HepG2 (cell line): ENCODE data around the gene MYOF. TPM values are rescaled to one million over a fixed set of nuclear protein-coding genes. Genes with fewer than 3 reads are reported as not detected.

ENCODE experiments used
- ATAC-seq: fragments of 200-7000 bp; cut with Tn5 transposase; 3 replicates; pipeline ENCODE4 v1.9.1; 2020; ENCODE audit warnings: mild to moderate bottlenecking, moderate library complexity
- Bru-seq: library from RNA; stranded (reverse); fragments of 400-500 nt; gene quantifications from one replicate; lab custom pipeline; 2021; lab: Mats Ljungman, UMichigan
- BruChase-seq, 2 experiments: library from RNA; stranded (reverse); fragments of 400-500 nt; gene quantifications; one replicate each; lab custom pipeline; 2021; lab: Mats Ljungman, UMichigan
- BruUV-seq: library from RNA; stranded (reverse); fragments of 400-500 nt; replicated peaks from 2 replicates; lab custom pipeline; 2021; lab: Mats Ljungman, UMichigan
- CTCF ChIA-PET: fragments of 300-600 bp; formaldehyde crosslinking; extraction: SDS; loops from one replicate; lab custom pipeline; 2021; ENCODE audit warnings: low total read pairs, inconsistent platforms, low intra/inter-chr PET ratio; lab: Yijun Ruan, JAX
- POLR2A ChIA-PET: fragments of 350-600 bp; sonication (Branson Sonifier 250); formaldehyde crosslinking; loops from one replicate; lab custom pipeline; 2020; ENCODE audit warnings: antibody characterized with exemption, inconsistent platforms; lab: Yijun Ruan, JAX
- DNase-seq: peaks from one replicate; pipeline ENCODE4 v3.0.0-alpha.2; 2015; ENCODE audit warnings: low spot score
- FAIRE-seq: peaks from 3 replicates; lab custom pipeline; 2011; peaks lifted over from hg19 to GRCh38; lab: Jason Lieb, UNC
- H2AFZ ChIP-seq: one replicate; pipeline ENCODE4 v1.6.1; 2011; ENCODE audit warnings: low read length, inconsistent platforms
- H3K27ac ChIP-seq: fragments of 300-600 bp; 3 replicates; pipeline ENCODE4 v1.8.0; 2011; ENCODE audit warnings: mixed run types, mild to moderate bottlenecking, mixed read lengths, low read length, inconsistent platforms; ENCODE audit not compliant: insufficient read depth; ENCODE audit errors: extremely low read length
- H3K27me3 ChIP-seq, 2 experiments: fragments of 200-600 bp in 1 of 2; 2 replicates in 1 of 2; 3 replicates in 1 of 2; pipeline versions ENCODE4 v1.6.0 to v1.8.0; 2011; ENCODE audit warnings: low read length in 2 of 2, mild to moderate bottlenecking in 2 of 2, moderate library complexity in 2 of 2, inconsistent platforms in 1 of 2; ENCODE audit not compliant: insufficient read depth in 2 of 2, control insufficient read depth in 1 of 2
- H3K36me3 ChIP-seq, 2 experiments: fragments of 200-600 bp in 1 of 2; replicated peaks in 1 of 2; 2 replicates in 1 of 2; 3 replicates in 1 of 2; pipeline versions ENCODE4 v1.5.1 to v1.8.0; 2011; ENCODE audit warnings: low read length in 2 of 2, inconsistent platforms in 1 of 2; ENCODE audit not compliant: insufficient read depth in 2 of 2, control insufficient read depth in 1 of 2
- H3K4me1 ChIP-seq: 2 replicates; pipeline ENCODE4 v1.5.1; 2012; ENCODE audit warnings: low read length, inconsistent platforms; ENCODE audit not compliant: insufficient read depth
- H3K4me2 ChIP-seq: 2 replicates; pipeline ENCODE4 v1.6.0; 2011; ENCODE audit warnings: low read depth, low read length, inconsistent platforms
- H3K4me3 ChIP-seq, 3 experiments: fragments of 200-600 bp in 1 of 3; sonication (generic), shearing (Covaris generic) in 1 of 3; replicated peaks in 1 of 3; 2 replicates each; pipeline ENCODE4 v1.5.1; 2011 to 2016; ENCODE audit warnings: low read length in 3 of 3, inconsistent platforms in 2 of 3, low read depth in 2 of 3, mild to moderate bottlenecking in 2 of 3, control low read depth in 1 of 3, mixed read lengths in 1 of 3; ENCODE audit not compliant: insufficient read depth in 1 of 3
- H3K79me2 ChIP-seq: one replicate; pipeline ENCODE4 v1.6.1; 2011; ENCODE audit warnings: low read length, inconsistent platforms; ENCODE audit not compliant: insufficient read depth
- H3K9ac ChIP-seq: 2 replicates; pipeline ENCODE4 v1.6.0; 2011; ENCODE audit warnings: mild to moderate bottlenecking, low read depth, low read length, inconsistent platforms; ENCODE audit not compliant: insufficient read depth
- H3K9me3 ChIP-seq: 2 replicates; pipeline ENCODE4 v1.5.1; 2012; ENCODE audit warnings: mild to moderate bottlenecking, low read length
- H4K20me1 ChIP-seq: 2 replicates; pipeline ENCODE4 v1.6.0; 2011; ENCODE audit warnings: inconsistent platforms, mild to moderate bottlenecking, low read length, moderate library complexity; ENCODE audit not compliant: insufficient read depth
- ELF1 ChIP-seq: sonication (generic); formaldehyde crosslinking; IDR thresholded peaks from 2 replicates; pipeline ENCODE4 v1.4.0; 2020; ENCODE audit warnings: missing genetic modification reagents
- FOXA3 ChIP-seq: IDR thresholded peaks from 2 replicates; pipeline ENCODE4 v1.6.1; 2016; ENCODE audit warnings: missing genetic modification reagents, missing compliant biosample characterization
- MAFF ChIP-seq: IDR thresholded peaks from 2 replicates; pipeline ENCODE4 v1.6.1; 2011; ENCODE audit warnings: low read depth, low read length, improper control_type of control experiment
- RAD21 ChIP-seq: fragments of 450-650 bp; formaldehyde crosslinking; IDR thresholded peaks from 2 replicates; pipeline ENCODE4 v1.5.0; 2020; ENCODE audit warnings: mild to moderate bottlenecking
- SAP130 ChIP-seq: IDR thresholded peaks from 2 replicates; pipeline ENCODE4 v1.6.1; 2016; ENCODE audit warnings: low read depth
- SMC3 ChIP-seq: IDR thresholded peaks from 2 replicates; pipeline ENCODE4 v1.6.1; 2011; ENCODE audit warnings: low read length, improper control_type of control experiment
- STAG1 ChIP-seq: sonication (generic); formaldehyde crosslinking; IDR thresholded peaks from 2 replicates; pipeline ENCODE4 v1.4.0; 2020; ENCODE audit warnings: missing genetic modification reagents
- ZFP36 ChIP-seq: fragments of 150-350 bp; IDR thresholded peaks from 2 replicates; pipeline ENCODE4 v1.6.1; 2018; ENCODE audit warnings: borderline replicate concordance, low read length, low read depth; ENCODE audit not compliant: partially characterized antibody
- ZSCAN29 ChIP-seq: sonication (generic); formaldehyde crosslinking; conservative IDR thresholded peaks from 2 replicates; pipeline ENCODE4 v1.4.0; 2020; ENCODE audit warnings: mild to moderate bottlenecking, missing genetic modification reagents
- WGBS: methylation state at CpG from one replicate; pipeline ENCODE4 v1.1.6; 2017; ENCODE audit warnings: low lambda C conversion rate; 5-methylcytosine and 5-hydroxymethylcytosine counted together
- in situ Hi-C: cut with HindIII; loops from 2 replicates; pipeline ENCODE4 v1.10.0; 2017; ENCODE audit warnings: low pct_unique_long_range_greater_than_20kb; ENCODE audit not compliant: extremely low pct_ligation_motif_present
- intact Hi-C: fragments of 100-400 bp; cut with micrococcal nuclease; formaldehyde crosslinking; loops from one replicate; pipeline ENCODE4 v1.10.0; 2022; ENCODE audit not compliant: unreplicated experiment
- long read RNA-seq, 2 experiments: library from RNA in 1 of 2; library from polyadenylated mRNA in 1 of 2; stranded (forward) in 1 of 2; unstranded in 1 of 2; transcript quantifications; one replicate each; pipeline ENCODE4 v2.0.0, GENCODE V29; 2019 to 2022
- polyA minus RNA-seq, 3 experiments: library from RNA; depleted of rRNA, polyadenylated mRNA; stranded (reverse); fragments of >200 nt; gene quantifications; 2 replicates each; pipeline ENCODE4 v1.2.3, GENCODE V29; 2011; ENCODE audit warnings: low replicate concordance in 1 of 3
- polyA plus RNA-seq, 8 experiments: library from polyadenylated mRNA; depleted of rRNA in 3 of 8; stranded (reverse) in 7 of 8; unstranded in 1 of 8; fragments of >200 nt; fragmentation: Illumina TruSeq in 4 of 8; extraction: Trizol in 4 of 8; gene quantifications; 2 replicates each; pipeline versions ENCODE4 v1.2.1 to v1.2.3, GENCODE V29; 2011 to 2016; ENCODE audit warnings: low read depth in 4 of 8, missing spikeins in 1 of 8, mixed read lengths in 1 of 8; ENCODE audit not compliant: insufficient read depth in 1 of 8
- total RNA-seq, 5 experiments: library from RNA; depleted of rRNA; stranded (reverse); fragments of >200 nt; fragmentation: Illumina TruSeq; extraction: Trizol; gene quantifications; 2 replicates each; pipeline ENCODE4 v1.2.3, GENCODE V29; 2016; ENCODE audit warnings: low read depth in 1 of 5
- TF ChIP-seq, protein P1 (sequence below): sonication (generic); formaldehyde crosslinking; conservative IDR thresholded peaks from 2 replicates; pipeline ENCODE4 v1.4.0; 2020; ENCODE audit warnings: missing genetic modification reagents

Gene MYOF, protein sequence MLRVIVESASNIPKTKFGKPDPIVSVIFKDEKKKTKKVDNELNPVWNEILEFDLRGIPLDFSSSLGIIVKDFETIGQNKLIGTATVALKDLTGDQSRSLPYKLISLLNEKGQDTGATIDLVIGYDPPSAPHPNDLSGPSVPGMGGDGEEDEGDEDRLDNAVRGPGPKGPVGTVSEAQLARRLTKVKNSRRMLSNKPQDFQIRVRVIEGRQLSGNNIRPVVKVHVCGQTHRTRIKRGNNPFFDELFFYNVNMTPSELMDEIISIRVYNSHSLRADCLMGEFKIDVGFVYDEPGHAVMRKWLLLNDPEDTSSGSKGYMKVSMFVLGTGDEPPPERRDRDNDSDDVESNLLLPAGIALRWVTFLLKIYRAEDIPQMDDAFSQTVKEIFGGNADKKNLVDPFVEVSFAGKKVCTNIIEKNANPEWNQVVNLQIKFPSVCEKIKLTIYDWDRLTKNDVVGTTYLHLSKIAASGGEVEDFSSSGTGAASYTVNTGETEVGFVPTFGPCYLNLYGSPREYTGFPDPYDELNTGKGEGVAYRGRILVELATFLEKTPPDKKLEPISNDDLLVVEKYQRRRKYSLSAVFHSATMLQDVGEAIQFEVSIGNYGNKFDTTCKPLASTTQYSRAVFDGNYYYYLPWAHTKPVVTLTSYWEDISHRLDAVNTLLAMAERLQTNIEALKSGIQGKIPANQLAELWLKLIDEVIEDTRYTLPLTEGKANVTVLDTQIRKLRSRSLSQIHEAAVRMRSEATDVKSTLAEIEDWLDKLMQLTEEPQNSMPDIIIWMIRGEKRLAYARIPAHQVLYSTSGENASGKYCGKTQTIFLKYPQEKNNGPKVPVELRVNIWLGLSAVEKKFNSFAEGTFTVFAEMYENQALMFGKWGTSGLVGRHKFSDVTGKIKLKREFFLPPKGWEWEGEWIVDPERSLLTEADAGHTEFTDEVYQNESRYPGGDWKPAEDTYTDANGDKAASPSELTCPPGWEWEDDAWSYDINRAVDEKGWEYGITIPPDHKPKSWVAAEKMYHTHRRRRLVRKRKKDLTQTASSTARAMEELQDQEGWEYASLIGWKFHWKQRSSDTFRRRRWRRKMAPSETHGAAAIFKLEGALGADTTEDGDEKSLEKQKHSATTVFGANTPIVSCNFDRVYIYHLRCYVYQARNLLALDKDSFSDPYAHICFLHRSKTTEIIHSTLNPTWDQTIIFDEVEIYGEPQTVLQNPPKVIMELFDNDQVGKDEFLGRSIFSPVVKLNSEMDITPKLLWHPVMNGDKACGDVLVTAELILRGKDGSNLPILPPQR (N-terminal part only)
- 0.42 and 0.66 TPM in 2 replicates for total RNA-seq (2016; rRNA removed; fragmentation: Illumina TruSeq; extraction: Trizol)
- not detected in 2 replicates for total RNA-seq (2016; cell fraction: cytosol; rRNA removed; fragmentation: Illumina TruSeq; extraction: Trizol; ENCODE audit: low read depth)
- total RNA-seq (2016; cell fraction: insoluble cytoplasmic fraction; rRNA removed; fragmentation: Illumina TruSeq; extraction: Trizol), result 0.56 and 0.71 TPM in 2 replicates
- total RNA-seq (2016; cell fraction: membrane; rRNA removed; fragmentation: Illumina TruSeq; extraction: Trizol), result 0.06 and 0.14 TPM in 2 replicates
- 0.60 and 0.68 TPM in 2 replicates for total RNA-seq (2016; cell fraction: nucleus; rRNA removed; fragmentation: Illumina TruSeq; extraction: Trizol)
- 0.17 and 0.18 TPM in 2 replicates for polyA plus RNA-seq (2011; rRNA removed)
- polyA plus RNA-seq (2011; cell fraction: cytosol; rRNA removed), result 0.13 and 0.23 TPM in 2 replicates
- polyA plus RNA-seq (2011; cell fraction: nucleus; rRNA removed), result 0.29 and 0.52 TPM in 2 replicates
- polyA plus RNA-seq (2012), result 0.08 and 0.13 TPM in 2 replicates
- polyA plus RNA-seq (2016; cell fraction: cytosol; fragmentation: Illumina TruSeq; extraction: Trizol; ENCODE audit: low read depth), result 0.03 and 0.08 TPM in 2 replicates
- 0.35 and 0.50 TPM in 2 replicates for polyA plus RNA-seq (2016; cell fraction: insoluble cytoplasmic fraction; fragmentation: Illumina TruSeq; extraction: Trizol; ENCODE audit: low read depth)
- 0.03 and 0.05 TPM in 2 replicates for polyA plus RNA-seq (2016; cell fraction: membrane; fragmentation: Illumina TruSeq; extraction: Trizol; ENCODE audit: low read depth)
- polyA plus RNA-seq (2016; cell fraction: nucleus; fragmentation: Illumina TruSeq; extraction: Trizol; ENCODE audit: insufficient read depth, low read depth), result 0.85 and 0.89 TPM in 2 replicates
- polyA minus RNA-seq (2011; rRNA and poly(A)+ RNA removed; ENCODE audit: low replicate concordance), result 0.12 and 47.0 TPM in 2 replicates
- 0.62 and 0.79 TPM in 2 replicates for polyA minus RNA-seq (2011; cell fraction: cytosol; rRNA and poly(A)+ RNA removed)
- polyA minus RNA-seq (2011; cell fraction: nucleus; rRNA and poly(A)+ RNA removed), result 0.37 and 0.77 TPM in 2 replicates
- percentile 20 among the genes with signal in this experiment for Bru-seq, nascent RNA
- BruChase-seq, experiment 1, labeled RNA remaining after a 6-hour chase, result percentile 26 among the genes with signal in this experiment
- percentile 25 among the genes with signal in this experiment for BruChase-seq, experiment 2, labeled RNA remaining after a 2-hour chase
- long read RNA-seq, experiment 1, partial matches to known transcripts, result 1 of 1 reads
- long read RNA-seq, experiment 1, other reads (novel, unspliced or antisense), result 0 of 1 reads
- long read RNA-seq, experiment 2, result 0 reads

DNA sequence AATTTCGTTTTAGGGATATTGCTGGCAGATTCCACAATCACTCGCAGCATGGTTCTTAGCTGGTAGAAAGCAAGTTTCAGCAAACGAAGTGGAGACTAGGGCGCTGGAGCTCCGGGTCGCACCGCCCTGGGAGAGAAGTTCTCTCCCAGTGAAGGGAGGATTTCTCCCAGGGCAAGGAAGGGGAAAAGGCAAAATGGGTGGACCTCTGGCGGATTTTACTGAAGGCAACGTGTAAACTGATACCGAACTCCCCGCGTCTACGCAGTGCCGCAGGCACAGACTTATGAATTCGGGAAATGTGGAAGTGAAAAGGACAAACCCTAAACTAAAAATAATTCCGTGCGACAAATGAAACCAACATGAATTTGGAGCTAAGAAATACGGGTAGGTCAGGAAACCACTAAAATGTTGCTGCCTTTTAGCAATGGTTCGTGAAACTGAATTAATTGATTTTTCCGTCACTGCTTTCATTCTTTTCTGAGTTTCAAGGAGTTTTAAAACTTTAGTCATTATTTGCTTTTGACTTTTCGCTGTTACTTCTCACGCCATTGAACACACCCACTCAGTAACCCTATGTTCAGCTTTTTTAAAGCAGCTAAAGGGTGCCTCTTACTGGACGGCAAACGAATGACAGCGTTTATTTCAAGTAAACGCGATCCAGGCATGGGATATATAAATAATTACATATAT is at the start of gene MYOF:
Gene MYOF (minus strand): TSS at position 190 of the 690 bp plus-strand sequence. CDS start 140 bp downstream, at position 50.
- no peaks in the 10 kb centered on the region for H4K20me1 ChIP-seq
- H3K4me2 ChIP-seq, result peak within 1 kb of the TSS; percentile 80
- WGBS, result 3% methylated on average over 27 of the region's 27 CpGs
- POLR2A ChIA-PET, result interaction anchor here (1.1 kb wide), 1 partner anchor 14 kb away, joined by 3 read pairs; the partner anchor contains the start of gene CEP55
- intact Hi-C loops, result loop anchor here (1.0 to 10.0 kb wide), 3 partner anchors 29 to 106 kb away; no protein-coding TSS in a partner anchor
- no peak within 1 kb of the TSS for H3K27ac ChIP-seq
- in situ Hi-C loops, result loop anchor here (5.0 kb wide), 1 partner anchor 105 kb away; no protein-coding TSS in a partner anchor
- peak within 1 kb of the TSS; percentile 57 for H2AFZ ChIP-seq
- H3K36me3 ChIP-seq, result no peaks in the 10 kb centered on the region
- peaks cover 0 to 19% of the 10 kb centered on the region in 2 experiments; a peak in 3 of 5 replicates for H3K27me3 ChIP-seq
- no TSS peak for BruUV-seq
- H3K9me3 ChIP-seq, result no peaks in the 10 kb centered on the region
- H3K79me2 ChIP-seq, result no peaks in the 10 kb centered on the region
- H3K4me3 ChIP-seq, result peak within 1 kb of the TSS; percentile 50 to 65 (median 57)
- CTCF ChIA-PET, result interaction anchor here (1.1 to 4.5 kb wide), 4 partner anchors 29 to 109 kb away, joined by 3 to 86 read pairs (median 4); no protein-coding TSS in a partner anchor
- peaks cover 8% of the 10 kb centered on the region; the same call in 1 of the 2 replicates for H3K4me1 ChIP-seq
- H3K9ac ChIP-seq, result peak within 1 kb of the TSS; percentile 31; the same call in 1 of the 2 replicates
- ATAC-seq (peak; percentile 82), DNase-seq (peak; percentile 59), FAIRE-seq (peak; percentile 44)
- TF ChIP-seq STAG1 (CRISPR knock-in tag) (peak; percentile 82), RAD21 (peak; percentile 69; the same call in 1 of the 2 replicates), SAP130 (CRISPR knock-in tag) (peak; percentile 35), MAFF (no peak), ZFP36 (peak; percentile 28), ZSCAN29 (CRISPR knock-in tag) (peak; percentile 97), FOXA3 (CRISPR knock-in tag) (0 out of 2 replicates have a peak, but pooled peaks have one; percentile 6), SMC3 (peak; percentile 79), ELF1 (CRISPR knock-in tag) (no peak)
- TF ChIP-seq, protein P1, sequence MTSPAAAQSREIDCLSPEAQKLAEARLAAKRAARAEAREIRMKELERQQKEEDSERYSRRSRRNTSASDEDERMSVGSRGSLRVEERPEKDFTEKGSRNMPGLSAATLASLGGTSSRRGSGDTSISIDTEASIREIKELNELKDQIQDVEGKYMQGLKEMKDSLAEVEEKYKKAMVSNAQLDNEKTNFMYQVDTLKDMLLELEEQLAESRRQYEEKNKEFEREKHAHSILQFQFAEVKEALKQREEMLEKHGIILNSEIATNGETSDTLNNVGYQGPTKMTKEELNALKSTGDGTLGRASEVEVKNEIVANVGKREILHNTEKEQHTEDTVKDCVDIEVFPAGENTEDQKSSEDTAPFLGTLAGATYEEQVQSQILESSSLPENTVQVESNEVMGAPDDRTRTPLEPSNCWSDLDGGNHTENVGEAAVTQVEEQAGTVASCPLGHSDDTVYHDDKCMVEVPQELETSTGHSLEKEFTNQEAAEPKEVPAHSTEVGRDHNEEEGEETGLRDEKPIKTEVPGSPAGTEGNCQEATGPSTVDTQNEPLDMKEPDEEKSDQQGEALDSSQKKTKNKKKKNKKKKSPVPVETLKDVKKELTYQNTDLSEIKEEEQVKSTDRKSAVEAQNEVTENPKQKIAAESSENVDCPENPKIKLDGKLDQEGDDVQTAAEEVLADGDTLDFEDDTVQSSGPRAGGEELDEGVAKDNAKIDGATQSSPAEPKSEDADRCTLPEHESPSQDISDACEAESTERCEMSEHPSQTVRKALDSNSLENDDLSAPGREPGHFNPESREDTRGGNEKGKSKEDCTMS, result no peak
